Measurements from ENCODE around the gene TJP1.
"Not testable (repeated sequence)": the region's sequence is repeated elsewhere in the genome, so short reads cannot be mapped to it uniquely, and the experiment has no call there.

TJP1 gene

GRCh38 chr15:29838352-29839010, 16.2 kb upstream of the TJP1 start:
- DNase-seq, result no peak

GRCh38 chr15:29835301-29835700, 13.0 kb upstream of the TJP1 start:
- DNase-seq, result peak; percentile 25

- DNase-seq, result no peak
These were observed 10.4 kb upstream of the TJP1 start for GRCh38 chr15:29832709-29833108.

- DNase-seq, result no peak
These were observed 4.9 kb upstream of the TJP1 start for GRCh38 chr15:29826908-29827820.

GRCh38 chr15:29825227-29825626, 3.0 kb upstream of the TJP1 start:
- no peak for DNase-seq

GRCh38 chr15:29822684-29823459, 604 bp upstream of the TJP1 start:
- no peak for DNase-seq

- DNase-seq, result peak; percentile 90
These were observed 710 bp downstream of the TJP1 start for GRCh38 chr15:29821416-29822099.

- DNase-seq, result peak; percentile 29
These were observed 1.7 kb downstream of the TJP1 start for GRCh38 chr15:29820394-29821154.

- DNase-seq, result no peak
These were observed 2.3 kb downstream of the TJP1 start for GRCh38 chr15:29819979-29820378.

- no peak for DNase-seq
These were observed 4.1 kb downstream of the TJP1 start for GRCh38 chr15:29818141-29818540.

- DNase-seq, result not testable (repeated sequence)
These were observed 4.8 kb downstream of the TJP1 start for GRCh38 chr15:29817455-29817854.

GRCh38 chr15:29815000-29815710, 7.1 kb downstream of the TJP1 start:
- peak; percentile 69 for DNase-seq

- DNase-seq, result no peak
These were observed 9.3 kb downstream of the TJP1 start for GRCh38 chr15:29813009-29813408.

- peak; percentile 34 for DNase-seq
These were observed 9.9 kb downstream of the TJP1 start for GRCh38 chr15:29812384-29812694.

- DNase-seq, result no peak
These were observed 10.4 kb downstream of the TJP1 start for GRCh38 chr15:29811691-29812383.

GRCh38 chr15:29805708-29806104, 16.6 kb downstream of the TJP1 start:
- DNase-seq, result no peak

- DNase-seq, result peak; percentile 72
These were observed 17.1 kb downstream of the TJP1 start for GRCh38 chr15:29805043-29805707.

- DNase-seq, result no peak
These were observed 19.9 kb downstream of the TJP1 start for GRCh38 chr15:29802411-29802810.

- DNase-seq, result peak; percentile 35
These were observed 21.5 kb downstream of the TJP1 start for GRCh38 chr15:29800491-29801366.

Data from NCI-H69 (cell line).